CD4-positive, alpha-beta T cell treated with Interleukin-15 for 1 hour (primary cell): Measurements from ENCODE around the gene THEMIS.

ENCODE experiments used
- DNase-seq: peaks from one replicate; pipeline ENCODE4 v3.0.0-alpha.2; 2020

The THEMIS gene

GRCh38 chr6:127858727-127859391 is 42.0 kb downstream of the THEMIS start:
- DNase-seq = no peak

GRCh38 chr6:127857051-127857637 is 43.7 kb downstream of the THEMIS start:
- no peak for DNase-seq

GRCh38 chr6:127855542-127856159 is 45.2 kb downstream of the THEMIS start:
- DNase-seq = no peak

GRCh38 chr6:127854009-127854408 is 46.8 kb downstream of the THEMIS start:
- no peak for DNase-seq

GRCh38 chr6:127851197-127851596 is 49.7 kb downstream of the THEMIS start:
- DNase-seq = no peak

GRCh38 chr6:127845242-127845641 is 55.6 kb downstream of the THEMIS start:
- DNase-seq = no peak

GRCh38 chr6:127844529-127844928 is 56.3 kb downstream of the THEMIS start:
- no peak for DNase-seq

GRCh38 chr6:127843582-127843981 is 57.3 kb downstream of the THEMIS start:
- DNase-seq = no peak

GRCh38 chr6:127842562-127842961 is 58.3 kb downstream of the THEMIS start:
- DNase-seq = no peak

GRCh38 chr6:127841811-127842210 is 59.0 kb downstream of the THEMIS start:
- no peak for DNase-seq

GRCh38 chr6:127834136-127834535 is 66.7 kb downstream of the THEMIS start:
- no peak for DNase-seq

GRCh38 chr6:127833336-127833735 is 67.5 kb downstream of the THEMIS start:
- no peak for DNase-seq

- DNase-seq = no peak
Observed at GRCh38 chr6:127832381-127832780, 68.5 kb downstream of the THEMIS start.

GRCh38 chr6:127824061-127824460 is 76.8 kb downstream of the THEMIS start:
- no peak for DNase-seq

- no peak for DNase-seq
Observed at GRCh38 chr6:127821431-127821830, 79.4 kb downstream of the THEMIS start.

- no peak for DNase-seq
Observed at GRCh38 chr6:127818149-127818548, 82.7 kb downstream of the THEMIS start.

GRCh38 chr6:127816643-127817042 is 84.2 kb downstream of the THEMIS start:
- DNase-seq = no peak

- DNase-seq = no peak
Observed at GRCh38 chr6:127813699-127814027, 87.2 kb downstream of the THEMIS start.

- no peak for DNase-seq
Observed at GRCh38 chr6:127812985-127813698, 87.7 kb downstream of the THEMIS start.

- no peak for DNase-seq
Observed at GRCh38 chr6:127811900-127812570, 88.8 kb downstream of the THEMIS start.

GRCh38 chr6:127807806-127808517 is 92.9 kb downstream of the THEMIS start:
- DNase-seq = no peak

GRCh38 chr6:127796713-127797112 is 104.1 kb downstream of the THEMIS start:
- no peak for DNase-seq

GRCh38 chr6:127794405-127794804 is 106.5 kb downstream of the THEMIS start:
- DNase-seq = no peak
